Subcutaneous adipose tissue (tissue), 4 donors: ENCODE data around the gene PLCB1. TPM values are rescaled to one million over a fixed set of nuclear protein-coding genes. Genes with fewer than 3 reads are reported as not detected.

Source experiments
- CTCF ChIP-seq: fragments of 450-650 bp; IDR thresholded peaks from one replicate; pipeline ENCODE4 v1.5.1; 2016; ENCODE audit warnings: low read depth, mild to moderate bottlenecking, control low read depth, antibody characterized with exemption, moderate library complexity
- total RNA-seq, 4 donors: library from RNA; depleted of rRNA; stranded (reverse); fragments of >200 nt; gene quantifications; one replicate each; pipeline ENCODE4 v1.1.0, GENCODE V29; 2016

The PLCB1 gene
- total RNA-seq, 4 donors from 2014 or later: 14.1 to 26.7 (median 18.4) TPM

GRCh38 chr20:8433291-8433690 is 301.2 kb downstream of the PLCB1 start:
- TF ChIP-seq CTCF: no peak

GRCh38 chr20:8434326-8434876 is 302.3 kb downstream of the PLCB1 start:
- no peak for TF ChIP-seq CTCF

- TF ChIP-seq CTCF: no peak
These were observed 303.4 kb downstream of the PLCB1 start for GRCh38 chr20:8435285-8436035.

- TF ChIP-seq CTCF: no peak
These were observed 306.7 kb downstream of the PLCB1 start for GRCh38 chr20:8438748-8439147.

- TF ChIP-seq CTCF: no peak
These were observed 311.5 kb downstream of the PLCB1 start for GRCh38 chr20:8443464-8444072.

GRCh38 chr20:8447262-8448120 is 315.4 kb downstream of the PLCB1 start:
- no peak for TF ChIP-seq CTCF

- no peak for TF ChIP-seq CTCF
These were observed 317.1 kb downstream of the PLCB1 start for GRCh38 chr20:8449123-8449522.
